Coronary artery (tissue), 2 donors: ENCODE results near the gene KCND3.

Source experiments
- DNase-seq: peaks from one replicate; pipeline ENCODE4 v3.0.0-alpha.2; 2017; ENCODE audit warnings: low spot score
- H3K27ac ChIP-seq, 2 donors: fragments of 200-600 bp; sonication (generic); one replicate each; pipeline ENCODE4 v1.5.1; 2016 to 2019
- H3K4me3 ChIP-seq: fragments of 200-600 bp; sonication (generic); 2 replicates; pipeline ENCODE4 v1.5.1; 2016; ENCODE audit warnings: mild to moderate bottlenecking, moderate library complexity
- CTCF ChIP-seq: fragments of 200-600 bp; sonication (generic); IDR thresholded peaks from one replicate; pipeline ENCODE4 v1.5.1; 2019; ENCODE audit warnings: antibody characterized with exemption

The KCND3 gene

DNA sequence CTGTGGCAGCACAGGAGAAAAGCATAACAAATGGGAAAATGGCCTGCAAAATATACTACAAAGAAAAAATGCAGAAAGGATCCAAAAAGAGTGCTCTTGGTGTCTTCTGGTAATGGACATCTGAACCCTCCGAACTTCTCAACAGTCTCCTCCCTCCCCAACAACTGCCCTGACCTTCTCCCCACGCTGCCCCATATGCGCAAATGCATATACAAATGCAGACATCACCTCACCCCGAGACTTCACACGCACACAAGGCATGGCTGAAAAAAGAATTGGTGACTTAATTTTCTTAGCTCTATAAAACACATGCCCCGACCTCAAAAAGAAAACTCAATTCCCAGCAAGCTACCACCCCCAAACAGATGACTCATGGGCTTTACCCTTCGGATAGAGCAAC lies 8.4 kb downstream of the KCND3 start:
- H3K4me3 ChIP-seq, result no peak overlapping the region
- no peak for TF ChIP-seq CTCF
- no peak overlapping the region for H3K27ac ChIP-seq
- no peak for DNase-seq

- Histone ChIP-seq H3K27ac (no peak overlapping the region), H3K4me3 (no peak overlapping the region)
- no peak for TF ChIP-seq CTCF
- DNase-seq, result no peak
Measured at GRCh38 chr1:111980686-111981085, 8.8 kb downstream of the KCND3 start.

DNA sequence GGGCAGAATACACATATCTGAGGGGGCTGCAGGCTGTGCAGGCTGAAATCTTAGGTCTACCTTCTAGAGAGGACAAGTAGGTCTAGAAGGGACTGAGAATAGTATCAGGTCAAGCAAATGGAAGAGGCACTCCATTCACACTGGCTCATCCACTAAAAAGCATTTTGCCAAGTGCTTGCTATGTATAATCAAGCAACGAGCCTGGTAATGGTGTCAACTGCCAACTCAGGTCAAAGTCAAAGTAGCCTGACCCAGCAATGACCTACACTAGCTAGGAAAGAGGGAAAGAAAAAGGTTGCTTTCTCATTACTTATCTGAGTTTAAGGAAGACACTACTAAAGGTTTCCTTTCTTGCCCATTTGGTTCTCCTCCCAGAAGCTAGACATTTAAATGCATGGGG lies 10.8 kb downstream of the KCND3 start:
- Histone ChIP-seq H3K27ac (no peak overlapping the region), H3K4me3 (no peak overlapping the region)
- no peak for DNase-seq
- TF ChIP-seq CTCF, result no peak

GRCh38 chr1:111977378-111977777 lies 12.1 kb downstream of the KCND3 start:
- no peak overlapping the region for H3K27ac ChIP-seq
- no peak for TF ChIP-seq CTCF
- H3K4me3 ChIP-seq, result no peak overlapping the region
- no peak for DNase-seq

DNA sequence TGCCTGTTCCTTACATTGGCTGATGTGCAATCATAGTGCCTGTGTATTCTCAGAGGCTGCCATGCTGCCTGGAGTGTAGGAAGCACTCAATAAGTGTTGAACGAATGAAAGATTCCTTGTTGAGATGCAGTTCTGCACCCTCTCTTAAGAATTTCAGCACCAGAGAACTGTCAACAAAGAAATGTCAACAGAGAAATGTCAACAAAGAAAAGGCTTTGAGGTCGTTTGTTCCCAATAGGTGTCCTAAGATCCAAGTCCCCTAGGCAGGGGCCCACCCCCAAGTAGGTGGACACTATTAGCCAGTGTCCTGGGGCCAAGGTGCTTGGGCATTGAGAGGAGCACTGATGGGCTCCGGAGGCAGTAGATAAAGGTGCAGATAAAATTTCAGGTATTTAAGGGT lies 12.6 kb downstream of the KCND3 start:
- no peak for TF ChIP-seq CTCF
- Histone ChIP-seq H3K27ac (no peak overlapping the region), H3K4me3 (no peak overlapping the region)
- DNase-seq, result no peak

- TF ChIP-seq CTCF, result no peak
- Histone ChIP-seq H3K4me3 (no peak overlapping the region), H3K27ac (no peak overlapping the region)
- DNase-seq, result no peak
Measured at GRCh38 chr1:111976332-111976731, 13.1 kb downstream of the KCND3 start.

DNA sequence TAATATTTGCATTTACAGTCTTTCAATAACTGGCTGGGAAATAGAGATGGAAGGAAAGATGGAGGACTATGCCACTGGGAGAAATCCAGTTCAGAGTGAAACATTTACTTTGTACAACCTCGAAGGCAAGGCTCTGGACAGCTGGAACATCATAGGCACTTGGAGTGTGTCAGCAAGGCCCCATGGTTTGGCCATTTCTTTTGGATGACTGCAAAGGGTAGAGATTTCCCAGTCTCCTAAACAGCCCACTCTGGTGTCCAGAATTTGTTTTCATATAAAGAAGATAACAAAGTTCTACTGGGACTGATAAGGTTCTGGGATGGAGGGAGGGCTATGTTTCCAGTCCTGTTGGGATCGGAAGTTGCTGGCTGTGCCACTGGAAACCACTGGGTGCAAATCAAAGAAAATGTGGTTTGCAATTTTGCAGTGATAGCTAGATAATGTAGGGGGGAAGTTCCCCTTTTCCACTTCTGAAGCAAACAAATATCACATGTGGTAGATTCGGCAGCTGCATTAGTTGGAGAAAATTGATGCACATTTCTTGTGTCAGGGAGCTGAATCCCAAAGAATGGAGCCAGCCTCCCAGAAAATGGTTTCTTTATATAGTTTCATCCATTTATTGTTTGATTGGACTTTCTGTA lies 16.2 kb downstream of the KCND3 start:
- TF ChIP-seq CTCF, result no peak
- Histone ChIP-seq H3K4me3 (no peak overlapping the region), H3K27ac (no peak overlapping the region)
- DNase-seq, result no peak
